Activated naive CD8-positive, alpha-beta T cell treated with anti-CD3 and anti-CD28 coated beads, Interleukin-2, amount 10 ng/mL, durations not matched to agents 7 days and 5 days (primary cell): ENCODE results near the gene NMRAL1. TPM values are rescaled to one million over a fixed set of nuclear protein-coding genes. Genes with fewer than 3 reads are reported as not detected.

Experiments used
- ATAC-seq: fragments of 150-1000 bp; cut with Tn5 transposase; one replicate; pipeline ENCODE4 v1.10.0; 2021; ENCODE audit warnings: low read depth, moderate library complexity
- POLR2A ChIA-PET: fragments of 350-600 bp; sonication (Branson Sonifier 250); formaldehyde crosslinking; loops from one replicate; lab custom pipeline; 2021; ENCODE audit warnings: antibody characterized with exemption; lab: Charles Lee
- DNase-seq: peaks from one replicate; pipeline ENCODE4 v3.0.0; 2021
- H3K27ac Mint-ChIP-seq: one replicate; pipeline ENCODE4 v1.8.0; 2022; ENCODE audit warnings: mild to moderate bottlenecking, mixed read lengths
- H3K27me3 Mint-ChIP-seq: one replicate; pipeline ENCODE4 v1.8.0; 2022; ENCODE audit warnings: mild to moderate bottlenecking, moderate library complexity, mixed read lengths
- H3K36me3 Mint-ChIP-seq: one replicate; pipeline ENCODE4 v1.8.0; 2021; ENCODE audit warnings: mild to moderate bottlenecking, mixed read lengths
- H3K4me1 Mint-ChIP-seq: one replicate; pipeline ENCODE4 v1.8.0; 2021; ENCODE audit warnings: mixed read lengths
- H3K4me3 Mint-ChIP-seq: one replicate; pipeline ENCODE4 v1.8.0; 2022; ENCODE audit warnings: mild to moderate bottlenecking, moderate library complexity, mixed read lengths
- H3K9me3 Mint-ChIP-seq: one replicate; pipeline ENCODE4 v1.8.0; 2021; ENCODE audit warnings: mixed read lengths
- total RNA-seq, 2 experiments: library from RNA; stranded (reverse); gene quantifications; one replicate each; pipeline ENCODE4 v1.2.3, GENCODE V29; 2021

NMRAL1 gene
- total RNA-seq, 2 experiments from 2014 or later: 64.5 to 64.6 TPM

DNA sequence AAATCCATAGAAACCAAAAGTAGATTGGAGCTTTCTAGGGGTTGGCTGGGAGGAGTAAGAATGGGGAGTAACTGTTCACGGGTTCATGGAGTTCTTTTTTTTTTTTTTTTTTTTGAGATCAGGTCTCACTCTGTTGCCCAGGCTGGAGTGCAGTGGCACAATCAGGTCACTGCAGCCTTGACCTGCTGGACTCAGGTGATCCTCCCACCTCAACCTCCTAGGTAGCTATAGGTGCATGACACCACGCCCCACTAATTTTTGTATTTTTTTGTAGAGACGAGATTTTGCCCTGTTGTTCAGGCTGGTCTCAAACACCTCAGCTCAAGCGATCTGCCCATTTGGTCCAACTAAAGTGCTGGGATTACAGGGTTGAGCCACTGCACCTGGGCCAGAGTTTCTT lies 1.5 kb downstream of the NMRAL1 start:
- H3K27me3 Mint-ChIP-seq: no peaks in the 10 kb centered on the region
- ATAC-seq: no peak
- peaks cover 7% of the 10 kb centered on the region for H3K36me3 Mint-ChIP-seq
- H3K4me3 Mint-ChIP-seq: peak overlapping the region; percentile 90
- no peak for DNase-seq
- peak overlapping the region; percentile 43 for H3K27ac Mint-ChIP-seq
- H3K4me1 Mint-ChIP-seq: peaks cover 26% of the 10 kb centered on the region
- POLR2A ChIA-PET: interaction anchor here (1.2 kb wide), 1 partner anchor 75 kb away, joined by 3 read pairs; no protein-coding TSS in a partner anchor
- no peaks in the 10 kb centered on the region for H3K9me3 Mint-ChIP-seq

DNA sequence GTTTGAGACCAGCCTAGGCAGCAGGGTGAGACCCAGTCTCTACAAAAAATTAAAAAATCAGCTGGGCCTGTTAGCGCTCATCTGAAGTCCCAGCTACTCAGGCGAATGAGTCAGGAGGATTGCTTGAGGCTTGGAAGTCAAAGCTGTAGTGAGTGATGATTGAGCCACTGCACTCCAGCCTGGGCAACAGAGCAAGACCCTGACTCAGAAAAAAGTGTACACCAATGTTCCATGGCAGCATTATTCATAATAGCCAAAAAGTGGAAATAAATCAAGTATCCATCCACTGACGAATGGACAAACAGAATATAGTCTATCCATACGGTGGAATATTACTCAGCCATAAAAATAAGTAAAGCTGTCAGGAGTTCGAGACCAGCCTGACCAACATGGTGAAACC lies 2.6 kb downstream of the NMRAL1 start:
- H3K36me3 Mint-ChIP-seq: peaks cover 9% of the 10 kb centered on the region
- POLR2A ChIA-PET: interaction anchor here (0.6 to 0.7 kb wide), 2 partner anchors 9 to 169 kb away, joined by 4 to 7 read pairs; no protein-coding TSS in a partner anchor
- H3K4me3 Mint-ChIP-seq: no peak overlapping the region
- H3K9me3 Mint-ChIP-seq: no peaks in the 10 kb centered on the region
- no peak for ATAC-seq
- no peak for DNase-seq
- no peaks in the 10 kb centered on the region for H3K27me3 Mint-ChIP-seq
- no peak overlapping the region for H3K27ac Mint-ChIP-seq
- peaks cover 21% of the 10 kb centered on the region for H3K4me1 Mint-ChIP-seq

DNA sequence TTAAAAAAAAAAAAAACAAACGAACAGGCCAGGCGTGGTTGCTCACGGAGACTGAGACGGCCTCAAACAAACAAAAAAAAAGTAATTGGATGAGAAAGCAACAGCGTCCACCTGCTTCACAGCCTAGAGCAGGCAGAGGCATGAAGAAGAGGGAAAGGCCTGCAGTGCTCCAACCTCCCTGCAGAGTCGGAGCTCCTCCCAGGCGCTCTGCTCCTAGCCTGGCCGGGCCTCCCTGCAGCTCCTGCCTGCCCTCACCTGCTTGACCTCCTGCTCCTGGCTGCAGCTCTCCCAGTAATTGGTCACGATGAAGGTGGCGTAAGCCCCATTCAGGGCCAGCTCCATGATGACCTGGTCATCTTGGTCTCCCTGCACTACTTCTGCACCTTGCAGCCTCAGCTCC lies 5.5 kb downstream of the NMRAL1 start:
- Mint-ChIP-seq H3K36me3 (peaks cover 24% of the 10 kb centered on the region), H3K9me3 (no peaks in the 10 kb centered on the region), H3K4me1 (peaks cover 23% of the 10 kb centered on the region), H3K27me3 (no peaks in the 10 kb centered on the region), H3K4me3 (no peak overlapping the region), H3K27ac (no peak overlapping the region)
- ATAC-seq: no peak
- DNase-seq: no peak
- POLR2A ChIA-PET: interaction anchor here (0.6 kb wide), 1 partner anchor 293 kb away, joined by 3 read pairs; no protein-coding TSS in a partner anchor

DNA sequence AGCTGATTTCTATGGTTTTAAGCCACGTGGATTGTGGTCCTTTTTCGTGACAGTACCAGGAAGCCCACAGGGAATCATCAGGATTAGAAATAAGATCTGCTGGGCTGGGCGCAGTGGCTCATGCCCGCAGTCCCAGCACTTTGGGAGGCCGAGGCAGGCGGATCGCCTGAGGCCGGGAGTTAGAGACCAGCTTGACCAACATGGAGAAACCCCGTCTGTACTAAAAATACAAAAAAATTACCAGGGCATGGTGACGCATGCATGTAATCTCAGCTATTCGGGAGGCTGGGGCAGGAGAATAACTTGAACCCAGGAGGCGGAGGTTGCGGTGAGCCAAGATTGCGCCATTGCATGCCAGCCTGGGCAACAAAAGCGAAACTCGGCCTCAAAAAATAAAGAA lies 6.5 kb downstream of the NMRAL1 start:
- no peak for ATAC-seq
- DNase-seq: no peak
- no peak overlapping the region for H3K4me3 Mint-ChIP-seq
- H3K27me3 Mint-ChIP-seq: no peaks in the 10 kb centered on the region
- H3K27ac Mint-ChIP-seq: no peak overlapping the region
- H3K4me1 Mint-ChIP-seq: peaks cover 18% of the 10 kb centered on the region
- H3K9me3 Mint-ChIP-seq: no peaks in the 10 kb centered on the region
- peaks cover 26% of the 10 kb centered on the region for H3K36me3 Mint-ChIP-seq
- POLR2A ChIA-PET: no interaction called here

DNA sequence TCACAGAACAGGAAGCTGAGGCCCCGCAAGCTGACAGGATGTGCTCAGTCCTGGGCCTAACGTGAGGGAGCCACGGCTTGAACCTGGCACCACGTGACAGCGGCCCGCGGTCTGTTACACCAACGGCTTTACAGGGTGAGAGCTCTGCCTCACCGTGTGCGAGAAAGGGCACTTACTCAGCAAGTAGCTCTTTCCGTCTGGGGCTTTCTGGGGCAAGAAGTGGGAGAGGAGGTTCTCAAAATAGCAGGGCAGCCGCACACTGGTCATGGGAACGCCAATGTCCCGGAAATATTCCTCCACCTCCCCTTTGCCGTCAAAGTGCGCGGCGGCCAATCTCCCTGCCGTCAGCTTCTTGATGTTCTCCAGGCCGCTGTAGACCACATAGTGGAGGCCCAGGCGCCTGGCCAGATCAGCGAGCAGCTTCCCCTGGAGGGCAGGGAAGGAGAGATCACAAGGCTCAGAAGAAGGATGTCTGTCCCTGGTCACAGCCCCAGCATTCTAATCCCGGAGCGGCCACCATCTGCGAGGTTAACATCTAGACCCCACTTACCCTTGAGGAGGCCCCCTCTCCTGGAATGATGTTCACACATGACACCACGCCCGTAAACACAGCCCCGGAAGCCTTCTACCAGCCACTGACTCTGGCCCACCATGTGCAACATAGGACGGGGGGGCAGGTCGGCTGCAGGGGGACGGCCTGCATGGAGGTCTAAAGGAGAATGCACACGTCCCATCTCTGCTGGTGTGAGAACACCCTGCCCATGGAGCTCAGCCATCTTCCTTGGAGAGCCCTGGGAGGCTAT lies 8.2 kb downstream of the NMRAL1 start:
- Mint-ChIP-seq H3K27me3 (no peaks in the 10 kb centered on the region), H3K36me3 (peaks cover 24% of the 10 kb centered on the region), H3K9me3 (no peaks in the 10 kb centered on the region), H3K4me3 (peak overlapping the region; percentile 15), H3K27ac (peak overlapping the region; percentile 74), H3K4me1 (peaks cover 13% of the 10 kb centered on the region)
- ATAC-seq (peak; percentile 81), DNase-seq (no peak)
- POLR2A ChIA-PET: interaction anchor here (0.6 to 1.4 kb wide), 9 partner anchors 8 to 899 kb away, joined by 3 to 9 read pairs (median 4); partner anchors contain the start of gene NMRAL1

DNA sequence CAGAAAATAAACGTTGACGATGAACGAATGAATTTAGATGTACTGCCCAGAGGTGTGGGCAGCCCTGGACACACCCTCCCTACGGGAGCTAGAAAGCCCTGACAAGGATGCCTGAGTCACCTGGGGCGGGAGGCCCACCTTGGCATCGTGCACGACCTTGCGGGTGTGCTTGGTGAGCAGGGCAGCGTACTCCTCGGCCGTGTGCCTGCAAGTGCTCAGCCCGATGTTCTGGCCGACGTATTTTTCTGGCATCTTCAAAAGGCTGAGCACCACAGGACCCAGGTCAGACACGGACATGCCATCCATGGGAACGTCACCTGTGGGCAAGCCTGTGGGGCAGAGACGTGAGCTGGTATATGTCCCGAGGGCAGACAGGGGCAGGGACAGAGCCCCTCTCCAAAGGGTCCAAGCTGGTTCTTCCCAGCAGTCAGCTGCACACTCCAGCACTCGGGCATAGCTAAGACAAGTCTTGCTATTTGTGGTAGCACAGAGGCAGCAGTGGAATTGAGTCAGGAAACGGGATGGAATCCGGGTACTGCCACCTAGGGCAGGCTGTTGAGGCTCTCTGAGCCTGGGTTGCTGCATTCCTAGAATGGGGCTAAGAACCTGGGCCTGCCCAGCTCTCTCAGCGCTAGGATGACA lies 10.8 kb downstream of the NMRAL1 start:
- peaks cover 35% of the 10 kb centered on the region for H3K36me3 Mint-ChIP-seq
- H3K27ac Mint-ChIP-seq: no peak overlapping the region
- H3K9me3 Mint-ChIP-seq: no peaks in the 10 kb centered on the region
- DNase-seq: no peak
- no peak overlapping the region for H3K4me3 Mint-ChIP-seq
- POLR2A ChIA-PET: no interaction called here
- no peak for ATAC-seq
- H3K4me1 Mint-ChIP-seq: peaks cover 23% of the 10 kb centered on the region
- H3K27me3 Mint-ChIP-seq: no peaks in the 10 kb centered on the region

DNA sequence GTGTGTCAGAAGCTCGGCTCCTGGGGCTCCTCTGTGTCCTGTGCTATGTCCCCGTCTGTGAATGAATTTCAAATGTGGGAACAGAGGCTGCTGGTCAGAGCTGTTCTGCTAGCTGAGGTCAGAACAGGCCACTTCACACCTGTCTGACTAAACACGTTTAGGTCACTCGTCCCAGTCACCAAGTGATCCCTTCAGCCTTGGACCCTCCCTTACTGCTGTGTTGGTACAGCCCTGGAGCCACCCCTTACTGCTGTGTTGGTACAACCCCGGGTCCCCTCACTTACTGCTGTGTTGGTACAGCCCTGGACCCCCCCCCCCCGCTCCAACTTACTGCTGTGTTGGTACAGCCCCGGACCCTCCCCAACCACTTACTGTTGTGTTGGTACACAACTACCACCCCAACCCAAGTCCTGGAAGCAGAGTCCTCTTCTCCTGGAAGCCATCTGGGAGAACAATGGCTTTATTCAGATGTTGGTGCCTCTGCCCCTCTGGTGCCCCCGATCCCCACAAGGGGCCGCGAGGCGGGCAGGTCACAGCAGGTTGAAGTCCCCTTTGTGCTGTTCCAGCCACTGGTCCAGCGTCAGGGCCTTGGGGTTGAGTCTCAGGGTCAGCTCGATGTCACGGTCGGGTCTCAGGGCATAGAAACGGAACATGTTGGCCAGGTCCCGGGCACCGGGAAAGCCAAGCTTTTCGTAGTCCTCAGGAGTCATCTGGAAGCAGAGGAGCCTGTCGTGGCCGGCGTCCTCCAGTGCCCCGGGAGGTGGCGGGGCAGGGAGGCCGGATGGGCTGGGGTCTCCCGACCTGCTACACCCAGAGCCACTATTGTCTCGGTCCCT lies 13.0 kb downstream of the NMRAL1 start:
- Mint-ChIP-seq H3K9me3 (no peaks in the 10 kb centered on the region), H3K4me1 (peaks cover 23% of the 10 kb centered on the region), H3K4me3 (no peak overlapping the region), H3K36me3 (peaks cover 33% of the 10 kb centered on the region), H3K27ac (no peak overlapping the region), H3K27me3 (no peaks in the 10 kb centered on the region)
- ATAC-seq (no peak), DNase-seq (no peak)
- POLR2A ChIA-PET: no interaction called here

DNA sequence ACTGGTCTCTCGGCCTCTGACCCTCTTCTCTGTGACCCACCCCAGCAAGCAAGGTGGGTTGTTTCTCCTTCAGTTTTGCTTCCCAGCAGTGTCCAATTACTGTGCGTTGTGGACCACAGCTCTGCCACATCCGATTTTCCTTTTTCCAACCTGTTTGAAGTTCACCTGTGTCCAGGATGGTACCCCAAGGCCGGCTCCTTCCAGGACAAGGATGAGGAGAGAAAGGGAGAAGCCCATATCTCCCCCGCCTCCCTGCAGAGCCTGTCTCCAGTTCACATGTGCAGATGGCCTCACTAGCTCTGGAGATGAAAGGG lies 13.5 kb downstream of the NMRAL1 start:
- Mint-ChIP-seq H3K4me1 (peaks cover 18% of the 10 kb centered on the region), H3K27me3 (no peaks in the 10 kb centered on the region), H3K4me3 (no peak overlapping the region), H3K36me3 (peaks cover 29% of the 10 kb centered on the region), H3K9me3 (no peaks in the 10 kb centered on the region), H3K27ac (no peak overlapping the region)
- DNase-seq (no peak), ATAC-seq (no peak)
- POLR2A ChIA-PET: interaction anchor here (0.6 kb wide), 1 partner anchor 62 kb away, joined by 3 read pairs; no protein-coding TSS in a partner anchor

DNA sequence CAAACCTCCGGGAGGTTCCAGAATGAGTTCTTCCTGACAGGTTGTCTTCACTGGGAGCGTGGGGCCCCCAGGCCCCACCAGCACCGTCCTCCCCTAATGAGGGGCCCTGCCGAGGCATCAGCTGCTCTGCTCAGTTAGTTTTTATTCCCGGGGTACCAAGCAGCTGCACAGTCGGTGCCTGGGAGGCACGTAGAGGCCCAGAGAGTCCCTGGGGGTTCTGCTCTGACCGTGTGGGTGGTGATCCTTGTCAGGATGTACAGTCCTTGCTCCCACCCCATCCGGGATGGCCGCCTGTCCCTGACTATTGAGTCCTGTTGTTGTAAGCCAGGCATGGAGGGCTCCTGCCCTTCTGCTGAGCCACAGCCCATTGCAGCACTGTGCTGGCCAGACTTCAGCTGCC lies 18.5 kb downstream of the NMRAL1 start:
- Mint-ChIP-seq H3K27ac (no peak overlapping the region), H3K27me3 (no peaks in the 10 kb centered on the region), H3K4me1 (peaks cover 13% of the 10 kb centered on the region), H3K9me3 (no peaks in the 10 kb centered on the region), H3K36me3 (peaks cover 15% of the 10 kb centered on the region), H3K4me3 (no peak overlapping the region)
- POLR2A ChIA-PET: no interaction called here
- DNase-seq: no peak
- ATAC-seq: no peak

DNA sequence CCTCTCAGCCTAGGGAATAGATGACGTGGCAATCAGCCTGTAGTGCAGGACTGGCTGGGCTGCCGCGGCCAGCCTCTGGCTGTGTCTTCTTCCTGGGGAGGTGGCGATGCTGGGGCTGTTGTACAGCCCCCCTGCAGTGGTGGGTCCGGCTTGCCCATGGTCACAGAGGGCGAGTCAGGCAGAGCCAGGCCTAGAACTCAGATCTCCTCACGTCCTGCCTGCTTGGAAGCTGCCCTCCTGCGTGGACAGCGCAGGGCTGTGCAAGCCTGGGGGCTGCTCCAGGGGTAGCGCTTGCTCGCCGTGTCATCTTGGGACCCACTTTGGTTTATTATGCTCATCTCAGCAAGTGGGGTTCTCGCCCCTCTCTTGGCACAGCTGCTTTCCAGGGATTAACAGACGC lies 19.3 kb downstream of the NMRAL1 start:
- H3K9me3 Mint-ChIP-seq: no peaks in the 10 kb centered on the region
- POLR2A ChIA-PET: no interaction called here
- peaks cover 11% of the 10 kb centered on the region for H3K4me1 Mint-ChIP-seq
- H3K4me3 Mint-ChIP-seq: no peak overlapping the region
- no peaks in the 10 kb centered on the region for H3K27me3 Mint-ChIP-seq
- H3K36me3 Mint-ChIP-seq: peaks cover 10% of the 10 kb centered on the region
- no peak for DNase-seq
- H3K27ac Mint-ChIP-seq: no peak overlapping the region
- ATAC-seq: no peak

DNA sequence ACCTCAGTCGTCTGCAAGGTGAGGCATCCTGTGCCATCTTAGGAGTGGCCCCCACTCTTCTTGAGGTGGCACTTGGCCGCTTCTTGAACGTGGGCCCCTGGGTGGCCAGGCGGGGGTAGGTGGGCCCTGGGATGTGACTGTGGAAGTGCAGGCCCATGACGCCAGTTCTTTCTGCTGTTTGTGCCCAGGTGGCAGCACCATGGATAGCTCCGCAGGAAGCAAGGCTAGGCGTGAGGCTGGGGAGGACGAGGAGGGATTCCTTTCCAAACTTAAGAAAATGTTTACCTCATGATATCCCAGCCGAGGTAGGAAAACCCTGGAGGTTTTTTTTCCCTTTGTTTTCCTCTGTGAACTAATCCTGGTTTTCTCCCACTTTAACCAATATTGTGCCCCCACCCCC lies 19.8 kb downstream of the NMRAL1 start:
- H3K4me3 Mint-ChIP-seq: no peak overlapping the region
- POLR2A ChIA-PET: interaction anchor here (0.6 kb wide), 1 partner anchor 36 kb away, joined by 4 read pairs; no protein-coding TSS in a partner anchor
- H3K27me3 Mint-ChIP-seq: no peaks in the 10 kb centered on the region
- DNase-seq (no peak), ATAC-seq (no peak)
- H3K27ac Mint-ChIP-seq: no peak overlapping the region
- H3K36me3 Mint-ChIP-seq: peaks cover 8% of the 10 kb centered on the region
- no peaks in the 10 kb centered on the region for H3K9me3 Mint-ChIP-seq
- peaks cover 7% of the 10 kb centered on the region for H3K4me1 Mint-ChIP-seq

DNA sequence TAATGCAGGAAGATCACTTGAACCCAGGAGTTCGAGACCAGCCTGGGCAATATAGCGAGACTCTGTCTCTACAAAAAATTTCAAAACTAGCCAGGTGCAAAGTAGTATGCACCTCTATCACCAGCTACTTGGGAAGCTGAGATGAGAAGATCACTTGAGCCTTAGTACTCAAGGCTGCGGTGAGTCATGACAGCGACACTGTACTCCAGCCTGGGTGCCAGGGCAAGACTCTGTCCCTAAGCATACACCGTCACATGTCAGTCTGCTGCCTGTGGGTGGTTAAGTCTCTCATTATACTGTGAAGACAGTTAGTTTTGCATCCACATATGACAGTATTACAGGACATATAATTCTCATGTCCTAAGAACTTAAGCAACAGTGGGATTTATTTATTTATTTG lies 21.8 kb downstream of the NMRAL1 start:
- Mint-ChIP-seq H3K27ac (peak overlapping the region; percentile 2), H3K27me3 (no peaks in the 10 kb centered on the region), H3K36me3 (peaks cover 4% of the 10 kb centered on the region), H3K9me3 (no peaks in the 10 kb centered on the region), H3K4me3 (no peak overlapping the region), H3K4me1 (no peaks in the 10 kb centered on the region)
- POLR2A ChIA-PET: no interaction called here
- ATAC-seq (no peak), DNase-seq (no peak)

DNA sequence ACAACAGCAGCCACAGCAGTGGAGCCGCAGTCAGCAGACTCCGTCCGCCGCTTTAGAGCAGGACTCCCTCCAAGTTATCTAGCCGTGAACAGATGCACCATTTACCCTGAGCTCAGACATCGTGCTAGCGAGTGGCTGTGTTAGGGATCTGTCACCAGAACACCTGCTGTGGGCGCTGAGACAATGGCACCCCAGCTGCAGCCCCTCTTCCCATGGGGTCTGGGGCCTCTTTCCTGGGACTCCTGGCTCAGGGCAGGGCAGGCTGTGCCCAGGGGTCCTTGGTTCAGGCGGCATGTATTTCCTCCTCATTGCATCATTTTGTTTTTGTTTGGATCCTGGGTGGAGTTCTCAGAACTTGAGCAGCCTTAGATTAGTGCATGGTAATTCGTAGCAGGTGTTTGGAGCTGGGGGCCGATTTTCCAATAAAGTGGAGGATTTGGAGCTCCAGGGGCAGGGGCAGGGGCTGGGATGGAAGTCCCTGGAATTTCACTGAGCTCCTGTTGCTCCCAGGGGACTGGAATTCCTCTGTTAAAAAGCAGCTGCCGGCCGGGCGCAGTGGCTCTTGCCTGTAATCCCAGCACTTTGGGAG lies 23.4 kb downstream of the NMRAL1 start:
- Mint-ChIP-seq H3K27me3 (no peaks in the 10 kb centered on the region), H3K27ac (no peak overlapping the region), H3K4me3 (no peak overlapping the region), H3K9me3 (no peaks in the 10 kb centered on the region), H3K4me1 (no peaks in the 10 kb centered on the region), H3K36me3 (peaks cover 8% of the 10 kb centered on the region)
- DNase-seq: no peak
- no peak for ATAC-seq
- POLR2A ChIA-PET: interaction anchor here (0.6 to 1.2 kb wide), 2 partner anchors 8 to 36 kb away, joined by 3 to 4 read pairs; no protein-coding TSS in a partner anchor
